Left lung (tissue), 8 donors: Measurements from ENCODE around the gene ENDOG. TPM values are rescaled to one million over a fixed set of nuclear protein-coding genes. Genes with fewer than 3 reads are reported as not detected.

ENCODE experiments used
- polyA plus RNA-seq, 6 donors: library from polyadenylated mRNA; unstranded; fragments of 120-200 nt; gene quantifications; one replicate each; pipeline ENCODE4 v1.2.1, GENCODE V29; 2013; ENCODE audit not compliant: insufficient read length in 6 of 6
- total RNA-seq, 2 donors: library from RNA; stranded (reverse); fragmentation: NEBNext Ultra II Directional; extraction: Animal tissue kit (Norgen Biotek cat#: 25700); gene quantifications; one replicate each; pipeline ENCODE4 v1.2.1, GENCODE V29; 2021
- donor health status: DM: no; HTN: yes; CAD: no.
- donor health status: DM: no; HTN: no; CAD: no.

ENDOG gene
- total and polyA plus RNA-seq, 8 donors, result 2.4 to 24.7 (median 6.7) TPM

Other genes starting within 250 kb of the ENDOG start
- 10 to 100 TPM; 52.7 to 55.4 TPM for gene DYNC2I2, start 161.7 kb upstream of the ENDOG start, total RNA-seq
- gene DYNC2I2, start 161.7 kb upstream of the ENDOG start, polyA plus RNA-seq, result 10 to 100 TPM; 45.2 to 51.9 (median 48.6) TPM
- gene SET, start 129.3 kb upstream of the ENDOG start, total RNA-seq, result 100 to 1,000 TPM; 249 to 294 TPM
- gene SET, start 129.3 kb upstream of the ENDOG start, polyA plus RNA-seq, result 100 to 1,000 TPM; 470 to 615 (median 549) TPM
- gene PKN3, start 116.0 kb upstream of the ENDOG start, total RNA-seq, result 10 to 100 TPM; 11.8 to 15.9 TPM
- gene PKN3, start 116.0 kb upstream of the ENDOG start, polyA plus RNA-seq, result 10 to 100 TPM; 11.8 to 18.0 (median 14.4) TPM
- 10 to 100 TPM; 42.2 to 48.9 TPM for gene ZDHHC12, start 94.4 kb upstream of the ENDOG start, total RNA-seq
- 10 to 100 TPM; 10.8 to 13.3 (median 11.3) TPM for gene ZDHHC12, start 94.4 kb upstream of the ENDOG start, polyA plus RNA-seq
- 10 to 100 TPM; 29.7 to 37.3 TPM for gene ZER1, start 46.6 kb upstream of the ENDOG start, total RNA-seq
- gene ZER1, start 46.6 kb upstream of the ENDOG start, polyA plus RNA-seq, result 10 to 100 TPM; 26.7 to 33.4 (median 29.1) TPM
- 10 to 100 TPM; 21.3 to 23.0 TPM for gene TBC1D13, start 31.2 kb upstream of the ENDOG start, total RNA-seq
- gene TBC1D13, start 31.2 kb upstream of the ENDOG start, polyA plus RNA-seq, result 10 to 100 TPM; 22.5 to 30.7 (median 30.0) TPM
- gene SPOUT1, start 11.3 kb downstream of the ENDOG start, total RNA-seq, result 10 to 100 TPM; 40.5 to 49.3 TPM
- 10 to 100 TPM; 28.0 to 43.2 (median 32.0) TPM for gene SPOUT1, start 11.3 kb downstream of the ENDOG start, polyA plus RNA-seq
- gene KYAT1, start 63.5 kb downstream of the ENDOG start, total RNA-seq, result 1 to 10 TPM; 6.2 to 7.4 TPM
- gene KYAT1, start 63.5 kb downstream of the ENDOG start, polyA plus RNA-seq, result 1 to 10 TPM; 6.2 to 9.6 (median 7.3) TPM
- gene LRRC8A, start 63.6 kb downstream of the ENDOG start, total RNA-seq, result 10 to 100 TPM; 61.9 to 70.6 TPM
- gene LRRC8A, start 63.6 kb downstream of the ENDOG start, polyA plus RNA-seq, result 10 to 100 TPM; 24.6 to 32.9 (median 28.2) TPM
- 10 to 100 TPM; 32.6 to 49.4 TPM for gene PHYHD1, start 102.5 kb downstream of the ENDOG start, total RNA-seq
- gene PHYHD1, start 102.5 kb downstream of the ENDOG start, polyA plus RNA-seq, result 10 to 100 TPM; 34.8 to 51.7 (median 41.0) TPM
- 10 to 100 TPM; 14.9 to 19.4 TPM for gene DOLK, start 129.1 kb downstream of the ENDOG start, total RNA-seq
- gene DOLK, start 129.1 kb downstream of the ENDOG start, polyA plus RNA-seq, result 10 to 100 TPM in 3 of 6 donors, 1 to 10 TPM in 3; 7.4 to 11.9 (median 10.6) TPM
- gene NUP188, start 129.2 kb downstream of the ENDOG start, total RNA-seq, result 10 to 100 TPM; 42.6 to 60.9 TPM
- 10 to 100 TPM; 53.5 to 67.6 (median 59.6) TPM for gene NUP188, start 129.2 kb downstream of the ENDOG start, polyA plus RNA-seq
- 10 to 100 TPM; 63.7 to 64.7 TPM for gene SH3GLB2, start 209.8 kb downstream of the ENDOG start, total RNA-seq
- gene SH3GLB2, start 209.8 kb downstream of the ENDOG start, polyA plus RNA-seq, result 10 to 100 TPM; 58.9 to 79.0 (median 67.8) TPM
- 10 to 100 TPM; 25.6 to 28.6 TPM for gene MIGA2, start 218.1 kb downstream of the ENDOG start, total RNA-seq
- gene MIGA2, start 218.1 kb downstream of the ENDOG start, polyA plus RNA-seq, result 10 to 100 TPM; 15.9 to 21.7 (median 17.3) TPM